A549 (cell line): ENCODE data around the gene ZNF12.

Experiments used
- BHLHE40 ChIP-seq: IDR thresholded peaks from 2 replicates; pipeline ENCODE4 v1.6.1; 2012; ENCODE audit warnings: low read depth, low read length, inconsistent platforms
- EHF ChIP-seq: fragments of 250-450 bp; sonication (Bioruptor Pico); IDR thresholded peaks from 2 replicates; pipeline ENCODE4 v1.5.0; 2020; ENCODE audit warnings: mild to moderate bottlenecking
- JUN ChIP-seq, 2 experiments: fragments of >200 bp; sonication (Bioruptor Twin); formaldehyde crosslinking; IDR thresholded peaks; 2 replicates in 1 of 2; 3 replicates in 1 of 2; pipeline ENCODE4 v1.6.1; 2016 to 2017
- KDM1A ChIP-seq: fragments of 200-600 bp; sonication (generic); IDR thresholded peaks from 2 replicates; pipeline ENCODE4 v1.6.1; 2016; ENCODE audit warnings: low read depth, mild to moderate bottlenecking
- KDM5A ChIP-seq: fragments of 200-600 bp; sonication (generic); IDR thresholded peaks from 2 replicates; pipeline ENCODE4 v1.6.1; 2016; ENCODE audit warnings: antibody characterized with exemption, mild to moderate bottlenecking
- PHF8 ChIP-seq: fragments of 200-600 bp; sonication (generic); IDR thresholded peaks from 2 replicates; pipeline ENCODE4 v1.6.1; 2016; ENCODE audit warnings: low read depth, mild to moderate bottlenecking, antibody characterized with exemption, moderate library complexity, borderline replicate concordance
- POLR2A ChIP-seq: IDR thresholded peaks from 2 replicates; pipeline ENCODE4 v1.6.1; 2012; ENCODE audit warnings: mild to moderate bottlenecking, low read length
- POLR2AphosphoS2 ChIP-seq: conservative IDR thresholded peaks from 2 replicates; pipeline ENCODE4 v1.6.1; 2012; ENCODE audit warnings: low read length, improper control_type of control experiment, inconsistent platforms
- RAD21 ChIP-seq, 2 experiments: fragments of >200 bp in 1 of 2; sonication (Bioruptor Twin) in 1 of 2; formaldehyde crosslinking in 1 of 2; IDR thresholded peaks in 1 of 2; conservative IDR thresholded peaks in 1 of 2; 2 replicates in 1 of 2; 3 replicates in 1 of 2; pipeline ENCODE4 v1.6.1; 2012 to 2018; ENCODE audit warnings: inconsistent platforms in 1 of 2
- TF ChIP-seq, protein P1 (sequence below): fragments of >200 bp; sonication (Bioruptor Twin); formaldehyde crosslinking; IDR thresholded peaks from 3 replicates; pipeline ENCODE4 v1.5.1; 2016

DNA sequence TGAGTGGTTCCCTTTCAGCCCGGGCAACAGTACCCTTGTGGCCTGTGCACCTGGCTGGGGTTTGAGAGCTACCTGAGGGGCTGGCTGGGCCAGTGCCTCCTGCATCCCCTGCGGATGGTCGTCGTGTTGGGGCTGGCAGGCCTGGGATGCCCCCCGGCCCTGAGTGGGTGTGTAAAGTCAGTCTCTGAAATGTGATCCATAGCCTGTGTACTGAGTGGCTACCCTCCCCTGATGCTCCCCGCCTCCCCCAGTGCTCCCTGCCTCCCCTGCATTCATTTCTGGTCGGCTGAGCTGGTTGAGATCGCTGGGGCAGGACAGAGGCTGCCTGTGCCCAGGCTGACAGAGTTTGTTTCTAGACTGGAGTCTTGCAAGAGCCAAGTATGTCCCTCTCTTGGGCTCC lies 60.3 kb downstream of the ZNF12 start:
- TF ChIP-seq, protein P1, sequence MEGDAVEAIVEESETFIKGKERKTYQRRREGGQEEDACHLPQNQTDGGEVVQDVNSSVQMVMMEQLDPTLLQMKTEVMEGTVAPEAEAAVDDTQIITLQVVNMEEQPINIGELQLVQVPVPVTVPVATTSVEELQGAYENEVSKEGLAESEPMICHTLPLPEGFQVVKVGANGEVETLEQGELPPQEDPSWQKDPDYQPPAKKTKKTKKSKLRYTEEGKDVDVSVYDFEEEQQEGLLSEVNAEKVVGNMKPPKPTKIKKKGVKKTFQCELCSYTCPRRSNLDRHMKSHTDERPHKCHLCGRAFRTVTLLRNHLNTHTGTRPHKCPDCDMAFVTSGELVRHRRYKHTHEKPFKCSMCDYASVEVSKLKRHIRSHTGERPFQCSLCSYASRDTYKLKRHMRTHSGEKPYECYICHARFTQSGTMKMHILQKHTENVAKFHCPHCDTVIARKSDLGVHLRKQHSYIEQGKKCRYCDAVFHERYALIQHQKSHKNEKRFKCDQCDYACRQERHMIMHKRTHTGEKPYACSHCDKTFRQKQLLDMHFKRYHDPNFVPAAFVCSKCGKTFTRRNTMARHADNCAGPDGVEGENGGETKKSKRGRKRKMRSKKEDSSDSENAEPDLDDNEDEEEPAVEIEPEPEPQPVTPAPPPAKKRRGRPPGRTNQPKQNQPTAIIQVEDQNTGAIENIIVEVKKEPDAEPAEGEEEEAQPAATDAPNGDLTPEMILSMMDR: no peak
- no peak for TF ChIP-seq EHF (CRISPR knock-in tag)
- no peak for TF ChIP-seq JUN (IDR thresholded peaks at IDR 0.05)
- TF ChIP-seq RAD21 (conservative IDR thresholded peaks at IDR 0.05 in 1 of 2, IDR thresholded peaks at IDR 0.05 in 1 of 2): no peak
- TF ChIP-seq KDM1A: no peak
- TF ChIP-seq POLR2AphosphoS2: no peak
- no peak for TF ChIP-seq PHF8
- no peak for TF ChIP-seq POLR2A
- TF ChIP-seq KDM5A: no peak
- no peak for TF ChIP-seq BHLHE40
